Measurements from ENCODE around the gene ARHGAP35.
A peak's percentile ranks its signal among the peaks of the same experiment; 100 is the strongest.
"Not testable (repeated sequence)": the region's sequence is repeated elsewhere in the genome, so short reads cannot be mapped to it uniquely, and the experiment has no call there.

Gene ARHGAP35

DNA sequence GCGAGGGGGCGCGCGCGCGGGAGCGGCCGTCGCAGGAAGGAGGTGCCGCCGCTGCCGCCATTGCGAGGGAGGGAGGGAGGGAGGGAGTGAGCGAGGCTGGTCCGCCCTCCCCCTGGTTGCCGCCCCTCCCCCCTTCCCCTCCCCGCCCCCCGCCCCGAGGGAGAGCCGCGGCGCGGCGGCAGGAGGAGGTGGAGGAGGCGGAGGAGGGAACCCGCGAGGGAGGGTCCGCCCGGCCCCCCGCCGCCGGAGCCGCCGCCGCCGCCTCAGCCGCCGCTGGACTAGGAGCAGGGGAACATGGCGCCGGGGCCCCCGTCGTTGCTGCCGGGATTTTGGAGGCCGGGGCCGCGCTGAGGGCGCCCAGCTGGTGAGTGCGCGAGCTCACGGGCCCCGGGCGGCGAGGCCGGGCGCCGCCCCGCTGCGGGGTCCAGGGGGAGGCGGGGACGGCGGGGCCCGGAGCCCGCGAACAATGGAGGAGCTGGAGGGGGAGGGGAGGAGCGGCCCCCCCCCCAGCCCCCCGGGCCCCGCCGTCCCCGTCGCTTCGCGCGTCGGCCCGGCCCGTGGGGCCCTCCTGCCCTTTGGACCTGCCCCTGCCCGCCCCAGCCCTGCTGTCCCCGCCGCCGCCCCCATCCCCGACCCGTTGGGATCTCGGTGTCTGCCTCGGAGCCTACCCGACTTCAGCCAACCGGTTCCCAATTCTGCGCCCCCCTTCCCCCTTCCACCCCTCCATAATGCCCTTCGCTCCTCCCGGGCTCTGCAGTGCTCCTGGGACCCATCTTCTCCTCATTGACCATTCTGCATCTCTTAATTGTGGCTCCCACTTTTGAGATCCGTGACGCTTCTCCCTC lies at the start of gene ARHGAP35:
Gene ARHGAP35 (plus strand): TSS at position 152 of the 845 bp plus-strand sequence. CDS start 57,679 bp downstream, outside the sequence.
- DNase-seq (ENCODE audit: low read depth in 2 of 2), result no peak

GRCh38 chr19:46812977-46813838 lies 47.6 kb upstream of the ARHGAP35 start:
- no peak for DNase-seq (ENCODE audit: low read depth in 2 of 2)

- no peak for DNase-seq (ENCODE audit: low read depth in 2 of 2)
Observed at GRCh38 chr19:46813839-46814358, 46.9 kb upstream of the ARHGAP35 start.

- DNase-seq (ENCODE audit: low read depth in 2 of 2), result no peak
Observed at GRCh38 chr19:46815833-46816627, 44.8 kb upstream of the ARHGAP35 start.

- DNase-seq (ENCODE audit: low read depth in 2 of 2), result no peak
Observed at GRCh38 chr19:46818812-46819211, 42.0 kb upstream of the ARHGAP35 start.

GRCh38 chr19:46821512-46822409 lies 39.0 kb upstream of the ARHGAP35 start:
- peak; percentile 18 to 24 for DNase-seq (ENCODE audit: low read depth in 2 of 2)

DNA sequence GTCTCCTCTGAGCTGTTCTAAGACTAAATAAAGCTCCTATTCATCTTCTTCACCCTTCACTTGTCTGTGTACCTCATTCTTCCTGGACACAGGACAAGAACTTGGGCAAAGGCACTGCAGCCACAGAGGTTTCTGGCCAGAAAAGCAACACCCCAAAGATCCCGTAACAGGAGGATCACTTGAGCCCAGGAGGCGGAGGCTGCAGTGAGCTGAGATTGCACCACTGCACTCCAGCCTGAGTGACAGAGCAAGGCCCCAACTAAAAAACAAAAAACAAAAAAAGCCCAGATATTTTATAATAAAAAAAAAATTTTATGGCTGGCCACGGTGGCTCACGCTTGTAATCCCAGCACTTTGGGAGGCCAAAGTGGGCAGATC lies 38.4 kb upstream of the ARHGAP35 start:
- not testable (repeated sequence) for DNase-seq (ENCODE audit: low read depth in 2 of 2)

DNA sequence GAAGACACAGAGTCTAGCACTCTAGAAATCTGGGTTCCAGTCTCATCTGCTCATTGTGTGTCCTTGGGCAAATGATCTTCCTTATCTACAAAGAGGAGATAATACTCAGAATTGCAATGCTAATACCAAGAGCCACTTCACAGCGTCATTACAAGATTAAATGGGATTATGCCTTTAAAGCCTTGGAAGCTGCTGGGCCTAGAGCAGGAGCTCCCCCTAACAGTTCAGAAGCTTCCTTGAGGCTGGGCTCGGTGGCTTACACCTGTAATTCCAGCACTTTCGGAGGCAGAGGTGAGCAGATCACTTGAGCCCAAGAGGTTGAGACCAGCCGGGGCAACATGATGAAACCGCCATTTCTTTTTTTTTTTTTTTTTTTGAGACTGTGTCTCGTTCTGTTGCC lies 37.7 kb upstream of the ARHGAP35 start:
- DNase-seq (ENCODE audit: low read depth in 2 of 2), result no peak

DNA sequence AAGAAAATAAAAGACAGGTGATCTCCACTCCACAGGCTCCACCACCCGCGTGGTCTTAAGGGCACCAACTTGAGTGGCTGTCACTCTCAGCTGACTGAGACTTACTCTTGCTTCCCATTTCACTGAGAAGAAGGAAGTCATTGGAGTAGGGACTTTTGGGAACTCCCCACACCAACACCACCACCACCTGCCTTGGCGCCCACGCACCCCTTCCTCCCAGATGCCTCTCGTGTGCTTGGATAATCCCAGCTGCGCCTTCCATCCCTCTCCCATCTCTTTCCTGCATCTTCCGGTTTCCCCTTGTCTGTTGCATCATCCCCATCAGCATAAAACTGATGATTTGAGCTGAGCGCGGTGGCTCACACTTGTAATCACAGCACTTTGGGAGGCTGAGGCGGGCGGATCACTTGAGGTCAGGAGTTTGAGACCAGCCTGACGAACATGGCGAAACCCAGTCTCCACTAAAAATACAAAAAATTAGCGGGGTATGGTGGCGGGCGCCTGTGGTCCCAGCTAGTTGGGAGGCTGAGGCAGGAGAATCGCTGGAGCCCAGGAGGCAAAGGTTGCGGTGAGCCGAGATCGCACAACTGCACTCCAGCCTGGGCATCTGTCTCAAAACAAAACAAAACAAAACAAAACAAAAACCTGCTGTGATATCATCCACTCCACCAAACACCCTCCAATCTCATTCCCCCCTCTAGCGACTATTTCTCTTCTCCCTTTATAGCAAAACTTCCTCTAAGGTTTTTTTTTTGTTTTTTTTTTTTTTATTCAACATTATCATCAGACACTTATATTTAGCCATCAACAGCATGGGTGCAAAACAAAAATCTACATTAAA lies 35.7 kb upstream of the ARHGAP35 start:
- DNase-seq (ENCODE audit: low read depth in 2 of 2), result no peak

- DNase-seq (ENCODE audit: low read depth in 2 of 2), result no peak
Observed at GRCh38 chr19:46825731-46826055, 35.1 kb upstream of the ARHGAP35 start.

DNA sequence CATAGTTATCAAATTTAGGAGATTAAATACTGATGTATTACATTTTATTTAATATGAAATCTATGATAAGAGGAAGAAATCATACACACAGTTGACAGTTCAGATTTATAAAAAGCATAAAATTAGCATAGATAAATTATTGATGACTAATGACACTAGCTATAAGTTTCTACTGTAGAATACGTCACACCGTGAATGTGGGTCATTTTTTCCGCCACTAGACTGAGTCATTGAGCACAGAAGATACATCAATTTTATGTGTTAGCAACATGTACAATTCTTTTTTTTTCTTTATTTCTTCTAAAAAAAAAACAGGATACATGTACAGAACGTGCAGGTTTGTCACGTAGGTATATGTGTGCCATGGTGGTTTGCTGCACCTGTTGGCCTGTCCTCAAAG lies 32.3 kb upstream of the ARHGAP35 start:
- DNase-seq (ENCODE audit: low read depth in 2 of 2), result peak; percentile 23 to 53

DNA sequence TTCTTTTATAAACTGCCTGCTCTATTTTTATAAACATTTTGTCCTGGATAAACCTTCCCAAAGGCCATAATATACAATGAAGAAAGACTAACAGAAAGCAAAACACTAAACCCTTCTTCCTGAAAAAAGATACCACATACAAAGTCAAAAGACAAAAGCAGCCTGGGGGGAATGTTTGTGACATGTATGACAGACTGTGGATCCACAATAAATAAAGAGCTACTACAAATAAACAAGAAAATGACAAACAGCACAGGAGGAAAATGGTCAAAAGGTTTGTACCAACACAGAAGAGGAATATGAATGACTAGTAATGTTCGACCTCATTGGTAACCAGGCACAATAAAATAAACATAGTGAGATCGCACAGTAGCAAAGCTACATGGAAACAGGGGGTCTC lies 29.9 kb upstream of the ARHGAP35 start:
- DNase-seq (ENCODE audit: low read depth in 2 of 2), result no peak

DNA sequence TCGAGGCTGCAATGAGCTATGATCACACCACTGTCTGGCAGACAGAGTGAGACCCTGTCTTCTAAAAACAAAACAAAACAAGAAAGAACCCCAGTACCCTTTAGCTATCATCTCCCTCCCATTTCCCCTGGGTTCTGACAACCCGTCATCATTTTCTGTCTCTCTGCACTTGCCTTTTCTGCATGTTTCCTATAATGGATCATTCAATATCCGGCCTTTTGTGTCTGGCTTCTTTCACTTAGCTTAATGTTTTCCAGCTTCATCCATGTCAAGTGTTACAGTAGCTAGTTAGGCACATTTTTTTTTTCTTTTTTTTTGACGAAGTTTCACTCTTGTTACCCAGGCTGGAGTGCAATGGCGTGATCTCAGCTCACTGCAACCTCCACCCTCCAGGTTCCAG lies 26.7 kb upstream of the ARHGAP35 start:
- no peak for DNase-seq (ENCODE audit: low read depth in 2 of 2)

- DNase-seq (ENCODE audit: low read depth in 2 of 2), result no peak
Observed at GRCh38 chr19:46834984-46835383, 25.8 kb upstream of the ARHGAP35 start.

DNA sequence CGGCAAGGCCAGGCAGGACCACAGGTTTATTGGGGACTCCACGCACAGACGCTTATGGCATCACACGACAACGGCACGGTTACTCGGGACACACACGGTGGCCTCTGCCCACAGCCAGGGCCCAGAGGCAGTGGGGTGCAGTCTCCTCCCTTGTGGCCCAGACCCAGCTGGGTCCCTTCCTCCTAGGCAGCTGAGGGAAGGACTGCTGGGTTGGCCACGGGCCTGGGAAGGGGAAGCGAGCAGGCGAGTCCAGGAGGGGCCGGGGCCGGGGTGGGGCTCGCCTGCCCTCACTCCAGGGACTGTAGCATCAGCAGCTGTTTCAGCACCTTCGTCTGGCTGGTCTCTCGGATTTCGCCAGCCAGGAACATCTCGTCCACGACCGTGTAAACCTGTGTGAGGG lies 22.6 kb upstream of the ARHGAP35 start:
- DNase-seq (ENCODE audit: low read depth in 2 of 2), result no peak

GRCh38 chr19:46839752-46840497 lies 20.9 kb upstream of the ARHGAP35 start:
- DNase-seq (ENCODE audit: low read depth in 2 of 2), result no peak

GRCh38 chr19:46840498-46840942 lies 20.3 kb upstream of the ARHGAP35 start:
- no peak for DNase-seq (ENCODE audit: low read depth in 2 of 2)

DNA sequence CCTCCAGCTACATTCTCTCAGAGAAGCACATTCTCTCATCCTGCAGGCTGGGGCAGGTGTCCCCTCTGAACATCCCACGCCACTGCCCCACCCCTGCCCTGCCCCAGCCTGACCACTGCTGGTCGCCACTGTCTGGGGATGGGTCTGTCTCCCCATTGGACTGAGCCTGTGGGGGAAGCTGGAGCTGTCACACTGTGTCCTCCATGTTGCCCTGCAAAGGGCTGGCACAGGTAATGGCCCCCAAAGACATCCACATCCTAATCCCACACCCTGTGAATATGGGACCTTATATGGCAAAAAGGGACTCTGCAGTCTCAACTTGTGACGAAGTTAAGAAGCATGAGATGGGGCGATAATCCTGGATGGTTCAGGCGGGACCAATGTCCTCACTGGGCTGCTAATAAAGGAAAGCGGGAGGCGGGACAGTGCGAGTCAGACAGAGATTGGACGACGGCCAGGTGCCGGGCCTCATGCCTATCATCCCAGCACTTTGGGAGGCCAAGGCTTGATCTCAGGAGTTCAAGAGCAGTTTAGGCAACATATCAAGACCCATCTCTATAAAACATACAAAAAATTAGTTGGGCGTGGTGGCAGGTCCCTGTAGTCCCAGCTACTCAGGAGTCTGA lies 19.2 kb upstream of the ARHGAP35 start:
- DNase-seq (ENCODE audit: low read depth in 2 of 2), result no peak

DNA sequence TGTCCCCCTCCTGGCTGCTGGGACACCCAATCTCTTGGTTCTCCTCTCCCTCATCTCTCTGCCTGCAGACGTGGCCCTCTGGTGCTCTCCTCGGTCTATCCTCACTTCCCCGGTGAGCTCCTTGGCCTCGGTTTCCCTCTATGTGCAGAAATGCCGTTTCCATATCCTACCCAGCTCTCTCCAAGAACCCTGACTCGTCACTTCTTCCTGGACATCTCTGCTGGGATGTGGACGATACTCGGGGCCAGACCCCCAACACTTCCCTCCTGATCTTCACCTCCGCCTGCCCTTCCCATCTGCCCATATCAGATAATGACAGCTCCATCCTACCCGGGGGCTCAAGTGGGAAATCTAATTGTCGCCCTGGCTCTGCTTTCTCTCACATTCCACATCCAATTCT lies 18.0 kb upstream of the ARHGAP35 start:
- no peak for DNase-seq (ENCODE audit: low read depth in 2 of 2)
